ENCODE data around the gene PLN.
A peak's percentile ranks its signal among the peaks of the same experiment; 100 is the strongest.

The PLN gene

DNA sequence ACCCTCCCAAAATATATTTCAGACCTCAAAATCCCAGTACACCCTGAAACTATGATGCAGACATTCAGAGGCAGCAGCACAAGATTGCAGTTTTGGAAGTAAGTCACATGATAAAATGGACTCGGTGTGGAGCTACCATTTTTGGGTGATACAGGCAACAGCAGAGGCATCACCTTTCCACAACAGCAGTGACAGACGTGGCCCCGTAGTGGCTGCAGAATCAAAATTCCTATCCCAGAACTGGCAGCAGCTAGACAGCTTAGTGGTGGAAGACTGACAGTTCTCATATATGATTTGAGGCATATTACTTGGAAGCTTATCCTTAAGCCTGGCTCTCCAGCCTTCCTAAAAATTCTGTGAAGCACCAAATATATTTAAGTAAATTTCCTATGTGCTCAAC lies 19.9 kb downstream of the PLN start:
- TF ChIP-seq POU2F2 (IDR thresholded peaks at IDR 0.05; ENCODE audit: low read depth, low read length) (no peak), SPI1 (IDR thresholded peaks at IDR 0.05; ENCODE audit: low read depth, low read length) (no peak), POLR2AphosphoS5 (IDR thresholded peaks at IDR 0.05; ENCODE audit: low read depth, low read length) (no peak), POLR2A (IDR thresholded peaks at IDR 0.05; ENCODE audit: low read depth, low read length) (no peak), PAX5 (IDR thresholded peaks at IDR 0.05; ENCODE audit: insufficient read depth, low read length, severe bottlenecking) (no peak), TAF1 (IDR thresholded peaks at IDR 0.05; ENCODE audit: low read depth, low read length) (no peak)
- DNase-seq (ENCODE audit: insufficient read length, low spot score) (no peak), FAIRE-seq (no peak)

DNA sequence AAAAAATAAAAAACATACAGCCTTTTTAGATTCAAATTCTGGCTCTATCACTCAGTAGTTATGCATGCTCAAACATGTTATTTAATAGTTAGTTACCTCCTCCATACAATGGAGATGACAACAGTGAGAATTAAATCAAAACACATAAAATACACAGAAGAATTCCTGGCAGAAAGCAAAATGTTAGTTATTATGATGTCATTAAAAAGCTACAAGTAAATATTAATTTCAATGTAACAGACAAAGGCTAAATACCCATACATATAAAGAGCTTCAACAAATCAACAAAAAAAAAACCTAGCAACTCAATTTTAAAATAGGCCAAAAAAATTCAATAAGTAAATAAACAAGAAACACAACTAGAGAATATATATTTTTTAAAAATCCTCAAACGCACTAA lies 21.4 kb downstream of the PLN start:
- FAIRE-seq: no peak
- no peak for TF ChIP-seq TAF1 (IDR thresholded peaks at IDR 0.05; ENCODE audit: low read depth, low read length)
- no peak for TF ChIP-seq POLR2AphosphoS5 (IDR thresholded peaks at IDR 0.05; ENCODE audit: low read depth, low read length)
- no peak for TF ChIP-seq POU2F2 (IDR thresholded peaks at IDR 0.05; ENCODE audit: low read depth, low read length)
- no peak for TF ChIP-seq PAX5 (IDR thresholded peaks at IDR 0.05; ENCODE audit: insufficient read depth, low read length, severe bottlenecking)
- no peak for TF ChIP-seq SPI1 (IDR thresholded peaks at IDR 0.05; ENCODE audit: low read depth, low read length)
- TF ChIP-seq POLR2A (IDR thresholded peaks at IDR 0.05; ENCODE audit: low read depth, low read length): no peak
- DNase-seq (ENCODE audit: insufficient read length, low spot score): no peak

DNA sequence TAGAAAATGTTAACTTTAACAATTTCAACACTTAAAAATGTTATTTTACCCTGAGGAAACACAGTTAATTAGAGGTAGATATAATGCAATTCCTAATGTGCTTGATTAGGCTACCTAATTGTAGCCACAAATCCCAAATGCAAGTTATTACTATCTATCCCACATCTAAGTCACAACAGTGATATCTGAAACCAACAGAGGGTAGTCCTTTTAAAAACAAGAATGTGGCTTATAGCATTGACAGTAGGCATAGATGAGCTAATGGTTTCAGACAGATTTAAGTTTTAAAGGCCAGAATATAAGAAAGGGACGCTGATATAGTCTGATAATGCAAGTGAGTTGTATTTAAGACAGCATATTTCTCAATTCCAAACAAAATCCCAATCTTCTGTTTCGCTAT lies 23.0 kb downstream of the PLN start:
- peak; percentile 50 for FAIRE-seq
- TF ChIP-seq PAX5 (IDR thresholded peaks at IDR 0.05; ENCODE audit: insufficient read depth, low read length, severe bottlenecking) (no peak), POLR2A (IDR thresholded peaks at IDR 0.05; ENCODE audit: low read depth, low read length) (no peak), SPI1 (IDR thresholded peaks at IDR 0.05; ENCODE audit: low read depth, low read length) (no peak), TAF1 (IDR thresholded peaks at IDR 0.05; ENCODE audit: low read depth, low read length) (no peak), POU2F2 (IDR thresholded peaks at IDR 0.05; ENCODE audit: low read depth, low read length) (no peak), POLR2AphosphoS5 (IDR thresholded peaks at IDR 0.05; ENCODE audit: low read depth, low read length) (no peak)
- DNase-seq (ENCODE audit: insufficient read length, low spot score): no peak

DNA sequence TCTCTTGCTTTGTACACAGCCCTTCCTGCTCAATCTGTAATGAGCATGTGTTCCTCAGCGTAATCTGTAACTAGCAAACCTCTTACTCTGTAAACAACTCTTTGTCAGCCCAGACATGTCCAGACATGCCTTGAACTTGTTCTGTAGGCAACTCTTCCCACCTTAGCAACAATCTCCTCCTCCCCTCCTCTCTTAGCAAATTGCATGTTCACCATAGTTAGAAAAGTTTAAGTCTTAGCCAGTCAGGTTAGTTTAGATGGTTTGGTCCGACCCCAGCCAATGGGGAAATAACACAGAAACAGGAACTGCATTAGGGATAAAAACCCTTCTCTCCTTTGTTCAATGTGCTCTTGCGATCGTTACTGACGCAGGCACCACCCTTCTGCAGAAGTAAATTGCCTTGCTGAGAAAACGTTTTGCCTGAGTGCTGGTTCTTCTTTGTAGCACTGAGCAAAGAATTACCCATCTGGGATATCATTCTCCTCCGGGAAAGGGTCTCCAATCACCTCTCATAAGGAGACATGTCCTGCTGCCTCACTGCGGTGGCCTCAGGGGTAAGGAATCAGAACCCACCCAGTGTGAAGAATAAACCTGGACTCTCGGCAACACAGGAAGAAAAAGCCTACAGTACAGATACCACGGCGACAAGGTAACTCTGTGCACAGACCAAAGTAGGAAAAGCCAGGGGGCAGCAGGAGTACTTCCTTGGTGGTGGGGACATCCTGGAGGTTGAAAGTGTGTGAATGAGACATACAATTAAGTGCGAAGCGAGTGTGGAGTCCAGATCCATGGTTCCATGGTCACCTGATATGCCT lies 26.2 kb downstream of the PLN start:
- peak; percentile 61 for FAIRE-seq

DNA sequence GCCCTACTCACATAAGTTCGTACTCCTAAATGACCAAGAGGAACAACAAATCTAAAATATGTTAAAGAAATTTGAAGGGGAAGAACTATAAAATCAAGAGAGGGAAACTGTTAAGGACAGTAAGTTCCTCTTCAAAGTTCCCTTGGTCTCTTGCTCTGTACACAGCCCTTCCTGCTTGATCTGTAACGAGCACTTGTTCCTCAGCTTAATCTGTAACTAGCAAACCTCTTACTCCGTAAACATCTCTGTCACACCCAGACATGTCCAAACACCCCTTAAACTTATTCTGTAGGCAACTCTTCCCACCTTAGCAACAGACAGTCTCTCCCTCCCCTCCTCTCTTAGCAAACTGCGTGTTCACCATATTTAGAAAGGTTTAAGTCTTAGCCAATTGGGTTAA lies 29.9 kb downstream of the PLN start:
- TF ChIP-seq POLR2AphosphoS5 (IDR thresholded peaks at IDR 0.05; ENCODE audit: low read depth, low read length): no peak
- TF ChIP-seq POU2F2 (IDR thresholded peaks at IDR 0.05; ENCODE audit: low read depth, low read length): no peak
- no peak for TF ChIP-seq POLR2A (IDR thresholded peaks at IDR 0.05; ENCODE audit: low read depth, low read length)
- TF ChIP-seq PAX5 (IDR thresholded peaks at IDR 0.05; ENCODE audit: insufficient read depth, low read length, severe bottlenecking): no peak
- no peak for TF ChIP-seq TAF1 (IDR thresholded peaks at IDR 0.05; ENCODE audit: low read depth, low read length)
- TF ChIP-seq SPI1 (IDR thresholded peaks at IDR 0.05; ENCODE audit: low read depth, low read length): no peak
- no peak for FAIRE-seq
- DNase-seq (ENCODE audit: insufficient read length, low spot score): no peak

More for the DNA sequence above, 26.2 kb downstream of the PLN start:
- no peak for DNase-seq (ENCODE audit: insufficient read length, low spot score)
- TF ChIP-seq POLR2AphosphoS5 (IDR thresholded peaks at IDR 0.05; ENCODE audit: low read depth, low read length) (no peak), SPI1 (IDR thresholded peaks at IDR 0.05; ENCODE audit: low read depth, low read length) (peak; percentile 33; the same call in 1 of the 2 replicates)

DNA sequence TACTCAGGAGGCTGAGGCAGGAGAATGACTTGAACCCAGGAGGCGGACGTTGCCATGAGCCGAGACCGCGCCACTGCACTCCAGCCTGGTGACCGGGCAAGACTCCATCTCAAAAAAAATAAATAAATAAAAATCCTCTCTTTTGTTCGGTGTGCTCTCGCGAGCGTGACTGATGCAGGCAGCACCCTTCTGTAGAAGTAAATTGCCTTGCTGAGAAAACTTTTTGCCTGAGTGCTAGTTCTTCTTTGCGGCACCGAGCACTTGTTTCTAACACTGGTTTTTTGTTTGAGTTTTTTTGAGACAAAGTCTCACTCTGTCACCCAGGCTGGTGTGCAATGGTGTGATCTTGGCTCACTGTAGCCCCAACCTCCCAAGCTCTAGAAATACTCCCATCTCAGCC lies 30.5 kb downstream of the PLN start:
- no peak for TF ChIP-seq TAF1 (IDR thresholded peaks at IDR 0.05; ENCODE audit: low read depth, low read length)
- no peak for TF ChIP-seq PAX5 (IDR thresholded peaks at IDR 0.05; ENCODE audit: insufficient read depth, low read length, severe bottlenecking)
- TF ChIP-seq POLR2AphosphoS5 (IDR thresholded peaks at IDR 0.05; ENCODE audit: low read depth, low read length): no peak
- TF ChIP-seq POU2F2 (IDR thresholded peaks at IDR 0.05; ENCODE audit: low read depth, low read length): no peak
- no peak for TF ChIP-seq POLR2A (IDR thresholded peaks at IDR 0.05; ENCODE audit: low read depth, low read length)
- no peak for DNase-seq (ENCODE audit: insufficient read length, low spot score)
- FAIRE-seq: no peak

DNA sequence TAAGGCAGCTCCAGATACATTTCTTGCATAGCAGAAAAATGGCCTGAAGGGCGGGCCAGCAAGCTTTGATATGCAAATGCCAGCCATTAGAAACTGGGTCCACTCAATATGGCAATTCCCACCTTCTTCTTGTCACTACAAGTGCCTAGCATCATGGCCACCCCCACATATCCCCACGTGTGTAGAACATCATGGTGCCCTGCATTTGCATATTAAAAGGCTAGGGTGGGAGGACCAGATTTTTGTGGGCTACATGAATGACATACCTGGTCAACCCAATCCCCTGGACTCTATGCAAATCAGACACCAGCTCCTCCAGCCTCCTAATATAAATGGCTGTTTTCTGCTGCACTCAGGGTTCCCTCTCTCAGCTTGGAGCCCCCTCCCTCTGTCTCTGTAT lies 31.7 kb downstream of the PLN start:
- FAIRE-seq (no peak), DNase-seq (ENCODE audit: insufficient read length, low spot score) (no peak)
- TF ChIP-seq SPI1 (IDR thresholded peaks at IDR 0.05; ENCODE audit: low read depth, low read length) (no peak), POLR2A (IDR thresholded peaks at IDR 0.05; ENCODE audit: low read depth, low read length) (no peak), TAF1 (IDR thresholded peaks at IDR 0.05; ENCODE audit: low read depth, low read length) (no peak), POLR2AphosphoS5 (IDR thresholded peaks at IDR 0.05; ENCODE audit: low read depth, low read length) (no peak), POU2F2 (IDR thresholded peaks at IDR 0.05; ENCODE audit: low read depth, low read length) (no peak), PAX5 (IDR thresholded peaks at IDR 0.05; ENCODE audit: insufficient read depth, low read length, severe bottlenecking) (no peak)

DNA sequence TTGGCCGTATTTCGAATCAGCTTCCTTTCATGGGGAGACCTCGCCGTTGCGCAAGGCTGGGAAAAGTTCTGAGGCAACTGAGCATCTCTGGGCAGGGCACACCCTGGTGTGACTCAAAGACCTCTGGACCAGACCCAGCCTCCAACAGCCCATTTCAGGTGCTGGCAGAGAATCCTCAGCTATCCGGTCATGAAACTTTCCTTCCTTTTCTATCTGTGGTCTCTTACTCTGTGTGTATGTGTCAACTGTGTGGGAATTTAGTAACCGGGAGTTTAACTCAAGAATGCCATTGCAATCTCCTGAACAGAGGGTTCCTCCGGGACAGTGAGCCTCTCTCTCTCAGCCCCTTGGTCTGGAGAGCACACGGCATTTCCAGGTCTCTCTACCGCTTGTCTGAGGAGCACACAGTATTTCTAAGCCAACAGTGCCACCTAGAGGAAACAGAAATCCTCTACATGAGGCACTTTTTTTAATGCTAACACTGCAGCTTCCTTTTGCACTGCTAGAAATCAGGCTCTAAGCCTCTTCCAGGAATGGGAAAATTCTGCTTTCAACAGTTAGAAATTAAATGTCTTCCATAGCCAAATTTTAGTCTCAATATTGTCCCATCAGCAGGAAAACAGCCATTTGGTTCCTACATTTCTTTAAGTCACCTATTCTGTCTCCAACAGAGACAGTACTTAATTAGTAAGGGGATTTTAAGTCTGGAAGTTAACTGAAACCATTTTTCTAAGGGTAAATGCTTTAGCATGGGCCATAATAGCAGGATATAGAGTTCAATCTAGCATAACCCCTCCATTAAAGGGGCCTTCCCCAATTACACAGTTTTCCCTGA lies 32.7 kb downstream of the PLN start:
- no peak for FAIRE-seq
- TF ChIP-seq POU2F2 (IDR thresholded peaks at IDR 0.05; ENCODE audit: low read depth, low read length) (no peak), PAX5 (IDR thresholded peaks at IDR 0.05; ENCODE audit: insufficient read depth, low read length, severe bottlenecking) (no peak), POLR2AphosphoS5 (IDR thresholded peaks at IDR 0.05; ENCODE audit: low read depth, low read length) (no peak), TAF1 (IDR thresholded peaks at IDR 0.05; ENCODE audit: low read depth, low read length) (no peak), SPI1 (IDR thresholded peaks at IDR 0.05; ENCODE audit: low read depth, low read length) (no peak), POLR2A (IDR thresholded peaks at IDR 0.05; ENCODE audit: low read depth, low read length) (no peak)
- DNase-seq (ENCODE audit: insufficient read length, low spot score): peak; percentile 12

DNA sequence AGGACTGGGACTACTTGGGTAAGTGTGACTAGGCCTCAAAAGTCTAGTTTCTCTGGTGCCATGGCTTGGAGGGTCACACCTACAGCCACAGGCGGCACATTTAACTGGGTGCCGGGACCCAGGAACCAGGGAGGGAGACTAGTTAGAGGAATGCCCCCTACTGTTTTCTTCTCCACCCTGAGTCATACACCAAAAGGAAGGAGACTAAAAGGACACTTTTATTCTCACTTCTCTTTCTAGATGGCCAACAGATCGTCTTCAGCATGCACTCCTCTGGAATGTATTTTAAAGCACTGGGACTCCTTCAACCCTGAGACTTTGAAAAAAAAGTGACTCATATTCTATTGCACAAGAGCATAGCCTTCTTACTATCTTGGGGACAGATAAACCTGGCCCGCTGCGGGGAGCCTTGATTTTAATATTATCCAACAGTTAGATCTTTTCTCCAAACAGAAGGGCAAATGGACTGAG lies 33.4 kb downstream of the PLN start:
- DNase-seq (ENCODE audit: insufficient read length, low spot score) (no peak), FAIRE-seq (no peak)
- TF ChIP-seq POU2F2 (IDR thresholded peaks at IDR 0.05; ENCODE audit: low read depth, low read length): no peak
- no peak for TF ChIP-seq POLR2AphosphoS5 (IDR thresholded peaks at IDR 0.05; ENCODE audit: low read depth, low read length)
- TF ChIP-seq POLR2A (IDR thresholded peaks at IDR 0.05; ENCODE audit: low read depth, low read length): no peak
- no peak for TF ChIP-seq SPI1 (IDR thresholded peaks at IDR 0.05; ENCODE audit: low read depth, low read length)
- no peak for TF ChIP-seq TAF1 (IDR thresholded peaks at IDR 0.05; ENCODE audit: low read depth, low read length)
- no peak for TF ChIP-seq PAX5 (IDR thresholded peaks at IDR 0.05; ENCODE audit: insufficient read depth, low read length, severe bottlenecking)
